Panc1 (cell line): ENCODE data around the gene ISOC2. TPM values are rescaled to one million over a fixed set of nuclear protein-coding genes. Genes with fewer than 3 reads are reported as not detected.

ENCODE experiments used
- ATAC-seq: fragments of 200-7000 bp; cut with Tn5 transposase; 2 replicates; pipeline ENCODE4 v1.9.1; 2020; ENCODE audit warnings: mild to moderate bottlenecking, moderate library complexity
- BruUV-seq: library from RNA; stranded (reverse); fragments of 400-500 nt; replicated peaks from 2 replicates; lab custom pipeline; 2021; lab: Mats Ljungman, UMichigan
- CTCF ChIA-PET: fragments of 300-600 bp; sonication (Branson Sonifier 250); formaldehyde crosslinking; loops from one replicate; lab custom pipeline; 2022; ENCODE audit warnings: antibody characterized with exemption; lab: Charles Lee
- POLR2A ChIA-PET: fragments of 300-600 bp; sonication (Branson Sonifier 250); formaldehyde crosslinking; loops from one replicate; lab custom pipeline; 2022; ENCODE audit warnings: antibody characterized with exemption; lab: Charles Lee
- DNase-seq: peaks from one replicate; pipeline ENCODE4 v3.0.0-alpha.2; 2010; ENCODE audit warnings: low read depth, low spot score
- H3K27ac ChIP-seq: 2 replicates; pipeline ENCODE4 v1.5.1; 2011; ENCODE audit warnings: mild to moderate bottlenecking, low read length, inconsistent platforms
- H3K27me3 ChIP-seq: fragments of 200-500 bp; sonication (Bioruptor generic); 2 replicates; pipeline ENCODE4 v1.6.0; 2014; ENCODE audit warnings: low read length, inconsistent platforms; ENCODE audit not compliant: control insufficient read depth, insufficient read depth
- H3K36me3 ChIP-seq: fragments of 200-500 bp; sonication (Bioruptor generic); 2 replicates; pipeline ENCODE4 v1.5.1; 2014; ENCODE audit warnings: inconsistent platforms, mild to moderate bottlenecking, low read length, moderate library complexity; ENCODE audit not compliant: control insufficient read depth, insufficient read depth
- H3K4me1 ChIP-seq: 2 replicates; pipeline ENCODE4 v1.5.1; 2011; ENCODE audit warnings: inconsistent platforms, mild to moderate bottlenecking, low read length, moderate library complexity; ENCODE audit not compliant: control insufficient read depth, insufficient read depth
- H3K4me3 ChIP-seq, 2 experiments: 2 replicates each; pipeline ENCODE4 v1.5.1; 2011 to 2012; ENCODE audit warnings: low read depth in 2 of 2, low read length in 2 of 2, mild to moderate bottlenecking in 2 of 2, inconsistent platforms in 1 of 2, moderate library complexity in 1 of 2
- H3K9me3 ChIP-seq: fragments of 200-500 bp; sonication (Bioruptor generic); 2 replicates; pipeline ENCODE4 v1.5.1; 2014; ENCODE audit warnings: low read depth, mild to moderate bottlenecking, inconsistent platforms, low read length, moderate library complexity; ENCODE audit not compliant: control insufficient read depth, insufficient read depth
- CTCF ChIP-seq: fragments of 450-650 bp; IDR thresholded peaks from 2 replicates; pipeline ENCODE4 v1.5.1; 2017; ENCODE audit warnings: mild to moderate bottlenecking
- POLR2AphosphoS5 ChIP-seq: IDR thresholded peaks from 2 replicates; pipeline ENCODE4 v1.6.1; 2012; ENCODE audit warnings: mild to moderate bottlenecking, low read depth, low read length, moderate library complexity
- SIN3A ChIP-seq: IDR thresholded peaks from 2 replicates; pipeline ENCODE4 v1.6.1; 2012; ENCODE audit warnings: low read depth, mild to moderate bottlenecking, low read length, moderate library complexity, borderline replicate concordance; ENCODE audit not compliant: insufficient read depth
- TCF7L2 ChIP-seq: IDR thresholded peaks from 2 replicates; pipeline ENCODE4 v1.6.1; 2011; ENCODE audit warnings: mild to moderate bottlenecking, low read depth, low read length, inconsistent platforms
- in situ Hi-C: cut with HindIII; loops from 2 replicates; pipeline ENCODE4 v1.10.0; 2016; ENCODE audit warnings: low sequenced_read_pairs, low pct_unique_long_range_greater_than_20kb
- intact Hi-C: fragments of 100-400 bp; cut with micrococcal nuclease; formaldehyde crosslinking; loops from one replicate; pipeline ENCODE4 v1.10.0; 2022; ENCODE audit not compliant: unreplicated experiment
- total RNA-seq: library from RNA; stranded (reverse); gene quantifications from one replicate; pipeline ENCODE4 v1.2.1, GENCODE V29; 2021; ENCODE audit not compliant: unreplicated experiment
- TF ChIP-seq, protein P1 (sequence below), 2 experiments: IDR thresholded peaks; 2 replicates each; pipeline ENCODE4 v1.6.1; 2011 to 2012; ENCODE audit warnings: low read depth in 2 of 2, control low read depth in 1 of 2, low read length in 1 of 2, mild to moderate bottlenecking in 1 of 2, moderate library complexity in 1 of 2; ENCODE audit not compliant: insufficient read depth in 1 of 2

ISOC2 gene
- total RNA-seq, 1 experiment from 2014 or later = 150 TPM

DNA sequence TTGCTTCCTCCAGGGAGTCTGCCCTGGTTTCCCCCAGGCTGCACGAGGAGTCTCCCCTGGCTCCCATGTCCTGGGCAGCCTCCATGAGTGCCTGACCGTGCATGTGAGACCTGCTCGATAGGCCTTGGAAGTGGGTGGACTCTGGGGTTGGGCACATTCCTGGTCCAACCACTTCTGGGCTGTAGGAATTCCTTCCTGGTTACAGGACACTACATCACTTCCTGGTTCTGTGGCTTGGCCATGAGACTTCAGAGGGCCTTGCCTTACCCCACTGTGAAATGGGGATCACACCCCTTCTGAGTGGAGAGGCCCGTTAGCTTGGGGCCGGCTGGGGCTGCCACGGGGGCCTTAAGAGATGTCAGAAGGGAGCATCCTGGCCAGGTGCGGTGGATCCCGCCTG lies 11.0 kb upstream of the ISOC2 start:
- Histone ChIP-seq H3K36me3 (no peaks in the 10 kb centered on the region), H3K27ac (peak overlapping the region; percentile 72; the same call in 1 of the 2 replicates), H3K4me3 (no peak overlapping the region), H3K4me1 (peaks cover 42% of the 10 kb centered on the region), H3K27me3 (no peaks in the 10 kb centered on the region), H3K9me3 (no peaks in the 10 kb centered on the region)
- intact Hi-C loops = no loop called here
- no TSS peak for BruUV-seq
- TF ChIP-seq CTCF (no peak), POLR2AphosphoS5 (no peak), TCF7L2 (no peak), SIN3A (no peak)
- TF ChIP-seq, protein P1, sequence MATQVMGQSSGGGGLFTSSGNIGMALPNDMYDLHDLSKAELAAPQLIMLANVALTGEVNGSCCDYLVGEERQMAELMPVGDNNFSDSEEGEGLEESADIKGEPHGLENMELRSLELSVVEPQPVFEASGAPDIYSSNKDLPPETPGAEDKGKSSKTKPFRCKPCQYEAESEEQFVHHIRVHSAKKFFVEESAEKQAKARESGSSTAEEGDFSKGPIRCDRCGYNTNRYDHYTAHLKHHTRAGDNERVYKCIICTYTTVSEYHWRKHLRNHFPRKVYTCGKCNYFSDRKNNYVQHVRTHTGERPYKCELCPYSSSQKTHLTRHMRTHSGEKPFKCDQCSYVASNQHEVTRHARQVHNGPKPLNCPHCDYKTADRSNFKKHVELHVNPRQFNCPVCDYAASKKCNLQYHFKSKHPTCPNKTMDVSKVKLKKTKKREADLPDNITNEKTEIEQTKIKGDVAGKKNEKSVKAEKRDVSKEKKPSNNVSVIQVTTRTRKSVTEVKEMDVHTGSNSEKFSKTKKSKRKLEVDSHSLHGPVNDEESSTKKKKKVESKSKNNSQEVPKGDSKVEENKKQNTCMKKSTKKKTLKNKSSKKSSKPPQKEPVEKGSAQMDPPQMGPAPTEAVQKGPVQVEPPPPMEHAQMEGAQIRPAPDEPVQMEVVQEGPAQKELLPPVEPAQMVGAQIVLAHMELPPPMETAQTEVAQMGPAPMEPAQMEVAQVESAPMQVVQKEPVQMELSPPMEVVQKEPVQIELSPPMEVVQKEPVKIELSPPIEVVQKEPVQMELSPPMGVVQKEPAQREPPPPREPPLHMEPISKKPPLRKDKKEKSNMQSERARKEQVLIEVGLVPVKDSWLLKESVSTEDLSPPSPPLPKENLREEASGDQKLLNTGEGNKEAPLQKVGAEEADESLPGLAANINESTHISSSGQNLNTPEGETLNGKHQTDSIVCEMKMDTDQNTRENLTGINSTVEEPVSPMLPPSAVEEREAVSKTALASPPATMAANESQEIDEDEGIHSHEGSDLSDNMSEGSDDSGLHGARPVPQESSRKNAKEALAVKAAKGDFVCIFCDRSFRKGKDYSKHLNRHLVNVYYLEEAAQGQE (IDR thresholded peaks at IDR 0.05; ENCODE audit: insufficient read depth in 1 of 2, low read depth in 2 of 2, low read length in 1 of 2) = no peak
- in situ Hi-C loops = no loop called here
- DNase-seq = no peak
- CTCF ChIA-PET = no interaction called here
- POLR2A ChIA-PET = no interaction called here
- ATAC-seq = no peak

DNA sequence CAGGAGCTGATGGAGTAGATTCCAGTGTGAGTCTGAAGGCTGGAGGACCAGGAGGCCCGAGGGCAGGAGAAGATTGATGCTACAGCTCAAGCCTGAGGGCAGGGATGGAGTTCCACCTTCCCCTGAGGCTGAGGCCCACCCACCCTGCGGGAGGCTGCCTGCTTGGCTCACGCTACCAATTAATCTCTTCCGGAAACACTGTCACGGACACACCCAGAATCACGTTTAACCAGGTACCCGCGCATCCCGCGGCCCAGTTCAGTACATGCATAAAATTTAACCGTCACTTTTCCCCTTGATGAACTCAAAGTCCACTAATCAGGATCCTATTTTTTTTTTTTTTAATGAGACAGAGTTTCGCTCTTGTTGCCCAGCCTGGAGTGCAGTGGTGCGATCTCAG lies 9.8 kb upstream of the ISOC2 start:
- H3K4me3 ChIP-seq = no peak overlapping the region
- ChIA-PET CTCF (interaction anchor here (1.1 kb wide), 1 partner anchor 32 kb away, joined by 4 read pairs; no protein-coding TSS in a partner anchor), POLR2A (no interaction called here)
- no TSS peak for BruUV-seq
- peaks cover 44% of the 10 kb centered on the region for H3K4me1 ChIP-seq
- no peaks in the 10 kb centered on the region for H3K36me3 ChIP-seq
- TF ChIP-seq POLR2AphosphoS5 (no peak), CTCF (no peak), SIN3A (no peak), TCF7L2 (no peak)
- TF ChIP-seq, protein P1 (IDR thresholded peaks at IDR 0.05; ENCODE audit: insufficient read depth in 1 of 2, low read depth in 2 of 2, low read length in 1 of 2) = no peak
- DNase-seq = no peak
- ATAC-seq = no peak
- H3K27ac ChIP-seq = 0 out of 2 replicates have a peak overlapping the region, but pooled peaks have one; percentile 6
- no peaks in the 10 kb centered on the region for H3K27me3 ChIP-seq
- no peaks in the 10 kb centered on the region for H3K9me3 ChIP-seq
- in situ Hi-C loops = no loop called here
- intact Hi-C loops = no loop called here
